Adipose tissue (tissue), 3 donors: ENCODE results near the gene ABCB8. TPM values are rescaled to one million over a fixed set of nuclear protein-coding genes. Genes with fewer than 3 reads are reported as not detected.

Source experiments
- H3K27ac ChIP-seq: one replicate; pipeline ENCODE4 v1.5.1; 2013; ENCODE audit warnings: low read depth, low read length
- WGBS, 3 donors: extraction: QIAGEN DNeasy Blood & Tissue Kit; methylation state at CpG; one replicate each; pipeline ENCODE4 v1.1.7; 2013; 5-methylcytosine and 5-hydroxymethylcytosine counted together
- polyA plus RNA-seq, 3 donors: library from polyadenylated mRNA; stranded (reverse); fragments of 200-250 nt; gene quantifications; one replicate each; pipeline ENCODE4 v1.2.3, GENCODE V29; 2013
- donor health status: healthy with polysubstance abuse.
- donor health status: Bipolar disorder and iron deficiency.
- donor health status: healthy.

Gene ABCB8
- polyA plus RNA-seq, 3 donors: 11.2 to 24.0 (median 14.6) TPM

DNA sequence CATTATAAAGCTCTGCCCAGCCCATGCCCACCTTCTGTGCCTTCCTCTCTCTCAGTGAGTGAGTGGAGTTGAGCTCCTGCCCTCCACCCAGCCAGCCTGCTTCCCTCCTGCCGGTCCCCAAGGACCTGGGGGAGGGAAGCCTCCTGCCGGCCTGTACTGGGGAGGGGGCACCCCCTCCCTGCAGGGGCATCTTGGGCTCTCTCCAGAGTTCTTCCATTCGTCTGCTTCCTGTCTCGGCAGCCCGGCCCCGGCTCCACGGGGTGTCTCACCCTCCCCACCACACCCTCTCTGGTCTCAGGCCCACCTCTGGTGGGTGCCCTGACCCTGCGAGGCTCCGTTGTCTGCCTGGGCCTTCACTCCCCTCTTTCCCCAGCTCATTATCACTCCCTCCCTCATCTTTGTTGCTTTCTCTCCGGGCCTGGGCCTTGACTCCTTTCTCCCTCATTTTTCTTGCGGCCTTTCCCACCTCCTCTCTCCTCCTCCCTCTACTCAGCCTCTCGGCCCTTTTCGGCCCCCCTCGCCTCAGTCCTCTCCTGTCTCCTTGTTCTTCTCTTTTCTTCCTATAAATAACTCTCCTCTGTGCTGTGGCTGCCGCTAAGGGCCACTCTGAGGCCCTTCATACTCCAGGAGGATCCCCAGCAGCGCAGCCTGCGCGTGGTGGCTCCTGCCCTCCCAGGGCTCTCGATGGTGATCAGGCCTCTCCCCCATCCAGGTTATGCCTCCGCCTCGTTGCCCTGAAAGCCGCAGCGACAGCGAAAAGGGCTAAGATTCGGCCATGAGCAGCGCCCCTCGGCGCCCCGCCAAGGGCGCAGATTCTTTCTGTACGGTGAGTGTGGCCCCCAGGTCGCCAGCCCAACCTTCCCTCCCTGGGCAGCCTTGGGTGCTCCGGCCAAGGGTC lies 33.2 kb downstream of the ABCB8 start:
- WGBS, 3 donors: 48 to 72% (median 69%) methylated on average over 32 to 33 of the region's 33 CpGs
- H3K27ac ChIP-seq: no peak overlapping the region

DNA sequence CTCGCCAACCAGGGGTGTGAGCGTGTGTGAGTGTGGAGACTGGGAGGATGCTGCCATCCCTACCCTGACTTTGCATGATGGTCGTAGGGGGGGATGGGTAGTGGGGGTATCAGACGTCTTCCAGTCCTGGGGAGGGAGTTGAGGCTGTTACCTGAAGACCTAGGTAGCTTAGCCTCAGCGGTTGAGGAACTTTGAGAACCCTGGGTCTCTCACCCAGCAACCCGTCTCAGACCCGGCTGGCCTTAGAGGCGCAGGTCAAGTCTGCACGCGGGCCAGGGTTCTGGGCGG lies 33.8 kb downstream of the ABCB8 start:
- 33 to 83% (median 74%) methylated on average over 8 to 11 of the region's 11 CpGs for WGBS, 3 donors
- no peak overlapping the region for H3K27ac ChIP-seq

DNA sequence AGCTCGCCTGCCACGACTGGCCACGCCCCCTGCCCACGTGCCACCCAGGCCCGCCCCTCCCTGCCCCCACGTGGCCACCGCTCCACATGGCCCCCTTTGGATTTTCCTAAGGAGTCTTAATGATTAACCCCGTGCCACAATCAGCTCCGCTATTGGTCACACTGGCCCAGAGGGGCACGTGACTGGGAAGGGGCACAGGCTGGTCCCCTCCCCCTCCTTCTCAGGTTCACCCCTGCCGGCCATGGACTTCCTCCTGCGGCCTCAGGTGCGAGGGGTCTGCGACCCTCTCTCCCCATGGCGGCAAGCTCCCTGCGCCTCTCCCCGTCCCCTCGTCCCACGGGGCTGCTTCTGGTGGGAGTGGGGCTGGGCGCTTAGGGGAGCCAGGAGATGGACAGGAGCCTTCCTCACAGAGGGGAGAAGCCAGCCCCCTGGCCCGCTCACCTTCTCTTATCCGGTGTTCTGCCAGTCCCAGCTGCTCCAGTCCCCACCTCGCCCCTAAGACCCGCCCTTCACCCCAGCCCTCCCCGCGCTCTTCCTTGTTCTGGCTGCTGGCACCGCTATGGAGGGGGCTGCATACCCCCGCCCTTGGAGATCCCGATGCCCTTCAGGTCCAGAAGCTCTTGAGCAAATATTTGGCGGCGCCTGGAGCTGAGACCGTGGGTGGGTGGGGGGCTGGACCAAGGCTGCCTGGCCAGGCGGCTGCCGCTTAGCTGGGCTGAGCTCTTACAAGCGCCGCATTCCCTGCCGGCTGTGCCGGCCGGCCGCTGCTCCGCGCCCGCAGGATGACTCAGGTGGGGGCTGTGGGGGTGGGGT lies 34.4 kb downstream of the ABCB8 start:
- H3K27ac ChIP-seq: no peak overlapping the region
- 14 to 73% (median 60%) methylated on average over 37 to 43 of the region's 43 CpGs for WGBS, 3 donors

DNA sequence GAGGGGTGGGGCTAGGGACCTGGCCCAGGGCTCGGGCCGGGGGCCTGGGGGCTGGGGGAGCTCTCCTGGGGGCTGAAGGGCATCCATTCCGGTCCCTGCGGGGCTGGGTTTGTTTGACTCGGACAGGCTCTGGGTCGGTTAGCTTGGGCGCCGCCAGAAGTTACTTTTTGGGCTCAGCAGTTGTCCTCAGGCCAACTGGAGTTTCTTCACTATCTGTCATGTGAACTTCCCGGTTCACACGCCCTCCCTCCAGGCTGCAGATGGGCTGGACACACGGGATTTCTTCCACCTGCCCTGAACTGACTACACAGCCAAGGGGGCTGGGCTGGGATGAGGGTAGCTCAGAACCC lies 34.9 kb downstream of the ABCB8 start:
- 15 to 68% (median 53%) methylated on average over 9 to 11 of the region's 11 CpGs for WGBS, 3 donors
- no peak overlapping the region for H3K27ac ChIP-seq

DNA sequence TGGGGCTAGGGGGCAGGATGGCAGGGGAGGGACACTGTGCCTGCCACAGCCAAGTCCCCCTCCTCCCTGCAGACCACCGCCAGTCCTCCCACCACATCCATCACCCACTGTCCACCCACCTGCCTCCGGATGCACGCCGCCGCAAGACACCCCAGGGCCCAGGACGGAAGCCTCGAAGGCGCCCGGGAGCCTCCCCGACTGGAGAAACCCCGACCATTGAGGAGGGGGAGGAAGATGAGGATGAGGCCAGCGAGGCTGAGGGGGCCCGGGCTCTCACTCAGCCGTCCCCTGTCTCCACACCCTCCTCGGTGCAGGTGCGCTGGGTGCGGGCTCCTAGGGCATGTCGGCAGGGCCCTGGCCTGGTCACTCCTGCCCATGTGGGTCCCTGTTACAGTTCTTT lies 36.2 kb downstream of the ABCB8 start:
- H3K27ac ChIP-seq: no peak overlapping the region
- 92 to 94% (median 93%) methylated on average over 11 to 18 of the region's 18 CpGs for WGBS, 3 donors

DNA sequence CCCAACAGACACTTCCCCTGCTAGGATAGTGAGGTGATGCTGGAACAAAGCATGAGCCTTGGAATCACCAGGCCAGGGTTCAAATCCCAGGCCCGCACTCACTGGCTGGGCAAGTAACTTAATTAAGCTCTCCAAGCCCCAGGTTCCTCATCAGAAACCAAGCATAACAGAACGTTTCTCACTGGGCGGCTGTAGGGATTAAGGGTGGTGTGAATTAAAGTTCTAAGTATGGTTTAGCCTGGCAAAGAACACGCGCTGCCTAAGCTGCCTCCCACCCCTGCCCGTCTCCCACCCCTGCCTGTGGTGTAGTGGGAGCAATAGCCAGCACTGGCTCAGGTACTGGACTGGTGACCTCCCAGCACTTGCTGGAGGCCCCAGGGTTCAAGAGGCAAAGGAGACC lies 36.7 kb downstream of the ABCB8 start:
- H3K27ac ChIP-seq: no peak overlapping the region

DNA sequence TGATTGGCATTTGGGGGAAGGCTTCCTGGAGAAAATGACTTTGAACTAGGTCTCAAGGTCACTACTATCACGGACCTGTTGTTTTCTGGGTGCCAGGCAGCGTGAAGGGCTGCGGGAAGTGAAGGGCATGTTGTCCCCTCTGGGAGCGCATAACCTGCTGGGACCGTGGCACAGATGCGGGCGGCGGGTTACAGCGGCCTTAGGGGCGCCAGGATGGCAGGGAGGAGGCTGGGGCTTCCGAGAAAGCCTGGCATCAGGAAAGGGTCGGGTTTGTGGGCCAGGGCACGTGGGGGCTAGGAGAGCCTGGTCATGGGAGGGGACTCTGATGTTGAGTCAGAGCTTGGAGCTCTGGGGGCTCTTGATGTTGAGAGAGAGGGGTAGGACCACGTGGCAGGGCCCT lies 37.3 kb downstream of the ABCB8 start:
- 59 to 93% (median 89%) methylated on average over 14 of the region's 14 CpGs for WGBS, 3 donors

More for the DNA sequence above, 36.7 kb downstream of the ABCB8 start:
- WGBS, 3 donors: 81 to 94% (median 90%) methylated on average over 6 of the region's 6 CpGs

DNA sequence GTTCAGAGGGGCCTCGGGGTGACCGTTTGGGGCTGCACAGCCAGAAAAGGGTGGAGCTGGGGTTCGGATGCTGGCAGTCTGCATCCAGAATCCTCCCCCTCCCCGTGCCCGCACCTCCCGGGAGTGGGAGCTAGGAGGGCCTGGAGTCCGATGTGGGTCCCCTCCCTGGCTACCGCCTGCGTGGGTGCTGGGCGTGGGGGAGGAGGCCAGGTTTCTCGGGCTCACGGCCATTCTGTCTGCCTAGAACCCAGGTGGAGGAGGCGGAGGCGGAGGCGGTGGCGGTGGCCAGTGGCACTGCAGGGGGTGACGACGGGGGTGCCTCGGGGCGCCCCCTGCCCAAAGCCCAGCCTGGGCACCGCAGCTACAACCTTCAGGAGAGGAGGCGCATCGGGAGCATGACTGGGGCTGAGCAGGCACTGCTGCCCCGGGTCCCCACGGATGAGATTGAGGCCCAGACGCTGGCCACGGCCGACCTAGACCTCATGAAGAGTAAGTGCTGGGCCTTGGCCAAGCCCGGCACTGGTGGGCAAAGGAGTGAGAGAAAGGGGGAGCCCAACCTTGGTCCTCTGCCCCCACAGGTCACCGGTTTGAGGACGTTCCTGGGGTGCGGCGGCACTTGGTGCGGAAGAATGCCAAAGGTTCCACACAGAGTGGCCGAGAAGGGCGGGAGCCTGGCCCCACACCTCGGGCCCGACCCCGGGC lies 38.2 kb downstream of the ABCB8 start:
- no peak overlapping the region for H3K27ac ChIP-seq
- 89 to 94% (median 93%) methylated on average over 38 to 39 of the region's 39 CpGs for WGBS, 3 donors

More for the DNA sequence above, 37.3 kb downstream of the ABCB8 start:
- H3K27ac ChIP-seq: no peak overlapping the region

DNA sequence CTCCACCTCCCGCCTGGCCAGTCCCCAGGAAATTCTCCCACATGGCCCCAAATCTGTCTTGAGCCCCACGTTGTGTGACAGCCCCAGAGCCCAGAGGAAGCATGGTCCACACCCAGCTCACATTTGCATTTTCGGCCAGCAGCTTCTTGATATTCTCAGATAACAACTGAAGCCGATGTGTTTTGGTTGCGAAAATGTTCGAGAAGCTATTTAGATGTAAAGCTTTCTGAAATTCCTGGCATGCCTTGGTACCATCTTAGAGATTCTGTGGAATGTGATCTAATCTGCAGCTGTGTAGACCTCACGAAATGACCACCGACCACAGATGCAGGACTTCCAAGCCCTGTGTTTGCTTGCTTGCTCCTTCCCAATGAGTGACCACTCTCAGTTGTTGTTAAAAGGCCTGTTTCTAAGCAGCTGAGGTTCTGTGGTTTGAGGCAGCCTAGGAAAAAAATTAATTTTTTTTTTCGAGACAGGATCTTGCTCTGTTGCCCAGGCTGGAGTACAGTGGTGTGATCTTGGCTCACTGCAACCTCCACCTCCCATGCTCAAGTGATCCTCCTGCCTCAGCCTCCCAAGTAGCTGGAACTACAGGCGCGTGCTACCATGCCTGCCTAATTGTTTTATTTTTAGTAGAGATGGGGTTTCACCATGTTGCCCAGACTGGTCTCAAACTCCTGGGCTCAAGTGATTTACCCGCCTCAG lies 40.0 kb downstream of the ABCB8 start:
- no peak overlapping the region for H3K27ac ChIP-seq
- WGBS, 3 donors: 86 to 89% (median 87%) methylated on average over 12 of the region's 12 CpGs

DNA sequence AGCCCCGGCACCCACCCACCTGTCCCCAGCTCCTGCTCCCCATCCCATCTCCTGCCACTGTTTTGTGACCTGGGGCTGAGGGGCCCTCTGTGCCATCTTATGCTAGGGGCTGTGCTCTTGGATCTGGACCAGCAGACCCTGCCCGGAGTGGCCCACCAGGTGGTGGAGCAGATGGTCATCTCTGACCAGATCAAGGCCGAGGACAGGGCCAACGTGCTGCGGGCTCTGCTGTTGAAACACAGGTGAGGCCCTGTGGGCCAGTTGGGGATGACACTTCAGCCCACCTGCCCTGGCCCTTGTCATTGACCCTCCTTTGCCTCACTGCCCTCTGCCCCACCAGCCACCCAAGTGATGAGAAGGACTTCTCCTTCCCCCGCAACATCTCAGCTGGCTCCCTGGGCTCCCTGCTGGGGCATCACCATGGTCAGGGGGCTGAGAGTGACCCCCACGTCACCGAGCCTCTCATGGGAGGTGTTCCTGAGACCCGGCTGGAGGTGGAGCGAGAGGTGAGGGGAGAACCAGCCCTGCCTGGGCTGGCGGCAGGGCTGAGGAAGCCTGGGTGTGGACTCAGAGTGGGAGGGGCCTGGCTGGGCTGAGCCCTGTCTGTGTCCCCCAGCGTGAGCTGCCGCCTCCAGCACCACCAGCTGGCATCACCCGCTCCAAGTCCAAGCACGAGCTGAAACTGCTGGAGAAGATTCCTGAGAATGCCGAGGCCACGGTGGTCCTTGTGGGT lies 41.8 kb downstream of the ABCB8 start:
- WGBS, 3 donors: 85 to 92% (median 91%) methylated on average over 17 of the region's 17 CpGs
- no peak overlapping the region for H3K27ac ChIP-seq

DNA sequence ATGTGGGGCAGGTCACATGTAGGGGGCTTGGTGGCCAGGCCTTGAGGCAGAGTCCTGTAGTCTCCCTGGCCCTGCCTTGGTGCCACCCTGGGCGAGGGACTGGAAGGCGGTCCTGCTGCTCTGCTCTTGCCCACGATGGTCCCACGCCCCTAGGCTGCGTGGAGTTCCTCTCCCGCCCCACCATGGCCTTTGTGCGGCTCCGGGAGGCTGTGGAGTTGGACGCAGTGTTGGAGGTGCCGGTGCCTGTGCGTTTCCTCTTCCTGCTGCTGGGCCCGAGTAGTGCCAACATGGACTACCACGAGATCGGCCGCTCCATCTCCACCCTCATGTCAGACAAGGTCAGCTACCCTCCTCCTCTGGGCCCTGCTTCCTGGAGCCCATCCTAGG lies 42.3 kb downstream of the ABCB8 start:
- H3K27ac ChIP-seq: no peak overlapping the region
- WGBS, 3 donors: 92 to 95% (median 94%) methylated on average over 13 to 15 of the region's 15 CpGs

DNA sequence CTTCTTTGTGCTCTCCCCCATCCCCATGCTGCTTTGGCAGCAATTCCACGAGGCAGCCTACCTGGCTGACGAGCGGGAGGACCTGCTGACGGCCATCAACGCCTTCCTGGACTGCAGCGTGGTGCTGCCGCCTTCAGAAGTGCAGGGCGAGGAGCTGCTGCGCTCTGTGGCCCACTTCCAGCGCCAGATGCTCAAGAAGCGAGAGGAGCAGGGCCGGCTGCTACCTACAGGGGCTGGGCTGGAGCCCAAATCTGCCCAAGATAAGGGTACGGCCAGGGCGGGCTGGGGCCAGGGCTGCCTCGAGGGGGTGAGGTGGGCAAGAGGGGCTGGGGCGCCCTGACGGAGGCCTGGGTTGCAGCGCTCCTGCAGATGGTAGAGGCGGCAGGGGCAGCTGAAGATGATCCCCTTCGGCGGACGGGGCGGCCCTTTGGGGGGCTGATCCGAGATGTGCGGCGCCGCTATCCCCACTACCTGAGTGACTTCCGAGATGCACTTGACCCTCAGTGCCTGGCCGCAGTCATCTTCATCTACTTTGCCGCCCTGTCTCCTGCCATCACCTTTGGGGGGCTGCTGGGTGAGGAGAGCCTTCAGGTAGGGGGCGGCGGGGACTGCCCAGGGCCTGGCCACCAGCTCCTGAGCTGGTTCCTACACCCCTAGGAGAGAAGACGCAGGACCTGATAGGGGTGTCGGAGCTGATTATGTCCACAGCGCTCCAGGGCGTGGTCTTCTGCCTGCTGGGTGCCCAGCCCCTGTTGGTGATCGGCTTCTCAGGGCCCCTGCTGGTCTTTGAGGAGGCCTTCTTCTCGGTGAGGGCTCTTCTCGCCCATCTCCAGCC lies 43.0 kb downstream of the ABCB8 start:
- WGBS, 3 donors: 88 to 95% (median 94%) methylated on average over 39 of the region's 39 CpGs
- no peak overlapping the region for H3K27ac ChIP-seq

DNA sequence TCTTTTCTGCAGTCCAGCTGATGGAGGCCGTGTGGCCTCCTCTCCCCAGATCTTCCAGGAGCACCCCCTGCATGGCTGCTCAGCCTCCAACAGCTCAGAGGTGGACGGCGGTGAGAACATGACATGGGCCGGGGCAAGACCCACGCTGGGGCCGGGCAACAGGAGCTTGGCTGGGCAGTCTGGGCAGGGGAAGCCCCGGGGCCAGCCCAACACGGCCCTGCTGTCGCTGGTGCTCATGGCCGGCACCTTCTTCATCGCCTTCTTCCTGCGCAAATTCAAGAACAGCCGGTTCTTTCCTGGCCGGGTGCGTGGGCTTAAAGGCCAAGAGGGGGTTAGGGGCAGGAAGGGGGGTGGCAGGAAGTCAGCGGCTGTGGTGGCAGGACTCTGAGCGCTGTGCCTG lies 45.7 kb downstream of the ABCB8 start:
- H3K27ac ChIP-seq: no peak overlapping the region
- 83 to 92% (median 87%) methylated on average over 17 of the region's 17 CpGs for WGBS, 3 donors

DNA sequence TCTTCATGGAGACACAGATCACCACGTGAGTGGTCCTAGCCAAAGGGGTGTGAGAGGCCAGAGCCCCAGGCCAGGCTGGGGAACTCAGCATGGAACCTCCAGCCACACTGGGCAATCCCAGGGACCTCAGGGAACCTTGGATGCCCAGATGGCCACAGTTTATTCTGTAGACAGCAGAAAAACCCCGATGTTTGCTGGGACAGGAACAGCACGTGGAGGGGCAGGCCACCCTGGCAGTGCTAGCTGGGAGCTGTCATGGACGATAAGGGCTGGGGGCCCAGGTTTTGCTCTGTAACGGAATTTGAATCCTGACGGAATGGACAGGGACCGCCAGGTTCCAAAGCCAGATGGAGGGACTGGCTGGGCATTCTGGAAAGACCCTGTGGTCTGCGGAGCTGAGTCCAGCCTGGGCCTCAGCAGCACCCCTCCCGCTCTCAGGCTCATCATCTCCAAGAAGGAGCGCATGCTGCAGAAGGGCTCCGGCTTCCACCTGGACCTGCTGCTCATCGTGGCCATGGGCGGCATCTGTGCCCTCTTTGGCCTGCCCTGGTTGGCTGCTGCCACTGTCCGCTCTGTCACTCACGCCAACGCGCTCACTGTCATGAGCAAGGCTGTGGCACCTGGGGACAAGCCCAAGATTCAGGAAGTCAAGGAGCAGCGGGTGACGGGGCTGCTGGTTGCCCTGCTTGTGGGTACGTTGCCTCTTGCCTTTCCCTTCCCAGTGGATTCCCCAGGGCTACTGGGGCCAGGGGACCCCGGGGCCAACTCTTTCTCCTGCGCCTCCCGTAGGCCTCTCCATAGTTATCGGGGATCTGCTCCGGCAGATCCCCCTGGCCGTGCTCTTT lies 46.8 kb downstream of the ABCB8 start:
- no peak overlapping the region for H3K27ac ChIP-seq

DNA sequence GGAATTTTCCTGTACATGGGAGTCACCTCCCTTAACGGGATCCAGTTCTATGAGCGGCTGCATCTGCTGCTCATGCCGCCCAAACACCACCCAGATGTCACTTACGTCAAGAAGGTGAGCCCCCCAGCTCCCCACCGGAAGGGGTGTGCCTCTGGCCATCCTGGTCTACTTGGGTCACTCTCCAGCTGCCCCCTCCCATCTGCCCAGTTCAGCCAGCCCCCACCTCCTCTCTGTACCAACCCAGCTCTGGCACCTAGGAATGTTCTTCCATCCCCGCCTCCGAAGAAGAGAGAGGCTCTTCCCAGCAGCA lies 47.4 kb downstream of the ABCB8 start:
- H3K27ac ChIP-seq: no peak overlapping the region
- 86 to 92% (median 89%) methylated on average over 7 of the region's 7 CpGs for WGBS, 3 donors

More for the DNA sequence above, 46.8 kb downstream of the ABCB8 start:
- WGBS, 3 donors: 91 to 93% (median 91%) methylated on average over 26 of the region's 26 CpGs

DNA sequence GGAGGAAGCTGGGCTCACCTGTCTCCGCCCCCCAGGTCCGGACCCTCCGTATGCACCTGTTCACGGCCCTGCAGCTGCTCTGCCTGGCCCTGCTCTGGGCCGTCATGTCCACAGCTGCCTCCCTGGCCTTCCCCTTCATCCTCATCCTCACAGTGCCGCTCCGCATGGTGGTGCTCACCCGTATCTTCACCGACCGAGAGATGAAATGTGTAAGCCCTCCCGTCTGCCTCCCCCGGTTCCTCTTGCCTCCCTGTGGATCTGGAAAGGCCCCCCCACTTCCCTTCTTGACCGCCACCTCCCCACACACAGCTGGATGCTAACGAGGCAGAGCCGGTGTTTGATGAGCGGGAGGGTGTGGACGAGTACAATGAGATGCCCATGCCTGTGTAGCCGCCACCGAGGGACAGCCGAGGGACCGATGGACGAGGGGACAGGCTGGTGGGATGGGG lies 47.8 kb downstream of the ABCB8 start:
- no peak overlapping the region for H3K27ac ChIP-seq
- WGBS, 3 donors: 81 to 85% (median 83%) methylated on average over 22 of the region's 22 CpGs
